SK-N-SH treated with all-trans-retinoic acid at 6 μM for 48 hours (cell line): ENCODE results near the gene TPO.

Experiments
- ARNTL ChIP-seq: fragments of 450-650 bp; formaldehyde crosslinking; IDR thresholded peaks from 2 replicates; pipeline ENCODE4 v1.5.0; 2020; ENCODE audit warnings: low read depth, mild to moderate bottlenecking, moderate library complexity, borderline replicate concordance
- GLIS3 ChIP-seq: fragments of 250-450 bp; sonication (Bioruptor Pico); IDR thresholded peaks from 2 replicates; pipeline ENCODE4 v1.5.0; 2020; ENCODE audit warnings: mild to moderate bottlenecking, moderate library complexity

DNA sequence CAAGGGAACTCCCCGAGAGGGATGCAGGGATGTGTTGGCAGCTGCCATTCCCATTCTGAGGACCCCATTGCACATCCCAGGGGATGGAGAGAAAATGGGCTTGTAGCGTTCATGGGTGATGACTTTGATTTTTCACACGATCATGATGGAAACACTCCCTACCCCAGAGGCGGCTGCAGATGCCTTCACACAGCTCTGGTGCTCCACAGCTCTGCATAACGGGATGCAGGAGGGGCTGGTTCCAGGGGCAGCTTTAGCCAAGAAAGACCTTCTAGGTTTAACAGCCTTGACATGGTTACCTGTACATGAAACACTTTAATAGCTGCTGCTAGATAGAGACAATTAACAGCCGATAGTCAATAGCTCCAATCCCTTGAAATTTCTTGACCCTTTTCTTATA is 88.7 kb downstream of the TPO start:
- TF ChIP-seq ARNTL (CRISPR knock-in tag) (no peak), GLIS3 (no peak)
